Fibroblast of lung (primary cell): ENCODE results near the gene CD48.

ENCODE experiments used
- CTCF ChIP-seq, 2 donors: IDR thresholded peaks in 1 of 2; conservative IDR thresholded peaks in 1 of 2; 1 replicate in 1 of 2; 2 replicates in 1 of 2; pipeline ENCODE4 v1.5.1; 2011 to 2012; ENCODE audit warnings: low read length in 2 of 2, control low read depth in 1 of 2, inconsistent platforms in 1 of 2, low read depth in 1 of 2, mild to moderate bottlenecking in 1 of 2
- EZH2 ChIP-seq: IDR thresholded peaks from 2 replicates; pipeline ENCODE4 v1.5.1; 2012; ENCODE audit warnings: low read length, control low read depth, mild to moderate bottlenecking; ENCODE audit errors: missing control alignments

- TF ChIP-seq CTCF (conservative IDR thresholded peaks at IDR 0.05 in 1 of 2, IDR thresholded peaks at IDR 0.05 in 1 of 2; ENCODE audit: low read depth in 1 of 2, low read length in 2 of 2): no peak
- no peak for TF ChIP-seq EZH2
These were observed 76.8 kb downstream of the CD48 start for GRCh38 chr1:160634543-160635491.
